Parathyroid adenoma (tissue), 2 donors: ENCODE measurements around the gene TCF4.

Experiments
- H2AFZ ChIP-seq: fragments of 300-600 bp; sonication (generic); one replicate; pipeline ENCODE4 v1.7.0; 2017; ENCODE audit warnings: antibody characterized with exemption, mild to moderate bottlenecking
- H3K27ac ChIP-seq: fragments of 300-600 bp; sonication (generic); one replicate; pipeline ENCODE4 v1.7.0; 2017
- H3K27me3 ChIP-seq: fragments of 300-600 bp; sonication (generic); one replicate; pipeline ENCODE4 v1.7.0; 2017; ENCODE audit warnings: low read length; ENCODE audit not compliant: control insufficient read depth, insufficient read depth
- H3K36me3 ChIP-seq: fragments of 300-600 bp; sonication (generic); one replicate; pipeline ENCODE4 v1.7.0; 2017; ENCODE audit warnings: low read length; ENCODE audit not compliant: control insufficient read depth, insufficient read depth
- H3K4me1 ChIP-seq: fragments of 300-600 bp; sonication (generic); one replicate; pipeline ENCODE4 v1.7.0; 2017; ENCODE audit warnings: control low read depth
- H3K4me2 ChIP-seq: fragments of 300-600 bp; sonication (generic); one replicate; pipeline ENCODE4 v1.7.0; 2017; ENCODE audit warnings: low read length
- H3K4me3 ChIP-seq: fragments of 300-600 bp; sonication (generic); one replicate; pipeline ENCODE4 v1.7.0; 2017; ENCODE audit warnings: low read depth, low read length
- H3K79me2 ChIP-seq: fragments of 300-600 bp; sonication (generic); one replicate; pipeline ENCODE4 v1.7.0; 2017; ENCODE audit warnings: control low read depth
- H3K9ac ChIP-seq: fragments of 300-600 bp; sonication (generic); one replicate; pipeline ENCODE4 v1.7.0; 2017; ENCODE audit warnings: mild to moderate bottlenecking
- H3K9me3 ChIP-seq: fragments of 300-600 bp; sonication (generic); one replicate; pipeline ENCODE4 v1.7.0; 2017; ENCODE audit warnings: low read length; ENCODE audit not compliant: control insufficient read depth
- CTCF ChIP-seq: fragments of 300-600 bp; sonication (generic); IDR thresholded peaks from one replicate; pipeline ENCODE4 v1.7.0; 2017; ENCODE audit warnings: antibody characterized with exemption, mild to moderate bottlenecking
- donor health status: primary hyperparathyroidism.

TCF4 gene

DNA sequence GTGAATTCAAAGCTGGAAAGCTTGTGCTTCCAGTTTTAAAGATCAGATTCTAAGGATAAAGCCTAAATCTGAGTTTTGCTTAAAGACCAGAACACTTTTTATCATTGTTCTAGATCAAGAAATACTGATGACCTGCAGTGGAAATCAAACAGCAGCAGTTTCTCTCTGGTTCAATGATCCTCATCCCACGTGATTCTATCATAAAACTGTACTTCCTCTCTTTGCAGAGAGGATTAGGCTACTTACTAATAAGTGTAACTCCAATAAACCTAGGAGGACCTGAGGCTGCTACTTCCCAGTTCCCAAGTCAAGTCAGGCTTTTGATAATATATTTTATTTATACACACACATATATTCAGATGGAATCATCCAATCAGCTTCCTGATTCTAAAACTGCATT, 81.9 kb downstream of the TCF4 start:
- no peak overlapping the region for H3K9ac ChIP-seq
- H3K27me3 ChIP-seq: no peaks in the 10 kb centered on the region
- peak overlapping the region; percentile 3 for H3K4me3 ChIP-seq
- peaks cover 20% of the 10 kb centered on the region for H3K4me1 ChIP-seq
- H2AFZ ChIP-seq: peak overlapping the region; percentile 63
- no peak for TF ChIP-seq CTCF
- H3K36me3 ChIP-seq: no peaks in the 10 kb centered on the region
- no peaks in the 10 kb centered on the region for H3K9me3 ChIP-seq
- no peaks in the 10 kb centered on the region for H3K79me2 ChIP-seq
- no peak overlapping the region for H3K4me2 ChIP-seq
- H3K27ac ChIP-seq: peak overlapping the region; percentile 40

DNA sequence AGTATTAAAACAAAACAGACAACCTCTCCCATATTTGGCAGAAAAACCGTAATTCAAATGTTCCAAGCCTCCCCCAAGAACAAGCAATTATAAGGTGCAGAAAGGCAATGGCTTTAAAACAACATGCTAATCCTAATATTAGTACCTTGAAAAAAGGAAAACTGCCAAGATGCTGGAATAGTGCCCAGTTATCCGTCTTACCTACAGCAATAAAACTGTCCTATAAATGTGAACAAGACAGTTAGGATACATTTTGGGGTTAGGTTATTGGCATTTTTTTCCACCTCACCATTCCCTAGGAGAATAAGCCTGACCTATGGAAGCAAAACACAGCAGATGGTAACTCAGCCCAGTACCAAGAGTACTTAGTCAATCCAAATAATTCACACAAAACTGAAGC, 83.2 kb downstream of the TCF4 start:
- no peaks in the 10 kb centered on the region for H3K79me2 ChIP-seq
- no peaks in the 10 kb centered on the region for H3K36me3 ChIP-seq
- no peak overlapping the region for H3K27ac ChIP-seq
- TF ChIP-seq CTCF: no peak
- H3K27me3 ChIP-seq: no peaks in the 10 kb centered on the region
- no peak overlapping the region for H3K4me2 ChIP-seq
- H3K9me3 ChIP-seq: no peaks in the 10 kb centered on the region
- H3K4me3 ChIP-seq: no peak overlapping the region
- no peak overlapping the region for H3K9ac ChIP-seq
- no peak overlapping the region for H2AFZ ChIP-seq
- H3K4me1 ChIP-seq: peaks cover 14% of the 10 kb centered on the region

- H3K4me1 ChIP-seq: peaks cover 5% of the 10 kb centered on the region
- H3K9ac ChIP-seq: no peak overlapping the region
- H3K27me3 ChIP-seq: no peaks in the 10 kb centered on the region
- no peak overlapping the region for H3K4me3 ChIP-seq
- H3K27ac ChIP-seq: no peak overlapping the region
- no peaks in the 10 kb centered on the region for H3K9me3 ChIP-seq
- H3K36me3 ChIP-seq: no peaks in the 10 kb centered on the region
- no peak overlapping the region for H3K4me2 ChIP-seq
- H2AFZ ChIP-seq: no peak overlapping the region
- TF ChIP-seq CTCF: no peak
- no peaks in the 10 kb centered on the region for H3K79me2 ChIP-seq
Measured at GRCh38 chr18:55503167-55503820, 84.7 kb downstream of the TCF4 start.

DNA sequence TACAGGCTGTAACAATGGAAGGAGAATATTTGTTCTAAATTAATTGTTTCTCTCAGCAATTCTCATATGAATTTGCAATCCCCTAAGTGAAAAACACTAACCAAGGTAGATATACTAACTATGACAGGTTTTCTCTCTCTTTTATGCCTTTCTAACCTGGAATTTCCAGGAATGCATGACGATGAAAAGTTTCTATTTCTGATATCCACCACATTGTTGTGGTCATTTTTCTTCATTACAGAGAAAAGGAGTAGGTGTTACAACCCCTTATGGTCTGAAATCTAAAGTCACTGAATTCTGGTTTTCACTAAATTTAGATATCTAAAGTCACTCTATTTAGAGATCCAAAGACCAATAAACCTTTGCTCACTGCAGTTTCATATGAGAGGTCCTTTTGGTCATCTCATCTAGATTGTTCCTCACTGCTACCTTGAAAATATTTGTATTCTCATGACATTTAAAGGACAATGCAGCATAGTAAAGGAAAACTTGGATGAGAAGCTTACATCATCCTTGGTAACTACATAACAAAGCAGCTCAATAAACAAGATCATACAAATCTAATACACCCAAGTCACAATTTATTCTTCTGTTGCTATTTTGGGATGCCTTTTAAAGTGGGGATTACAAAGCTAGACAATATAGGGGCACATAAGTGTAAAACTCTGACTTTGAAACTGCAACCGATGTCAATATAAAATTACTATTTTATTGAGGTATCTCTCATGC, 85.8 kb downstream of the TCF4 start:
- Histone ChIP-seq H3K9ac (no peak overlapping the region), H3K79me2 (no peaks in the 10 kb centered on the region), H3K4me2 (no peak overlapping the region), H3K9me3 (no peaks in the 10 kb centered on the region), H3K4me1 (peaks cover 3% of the 10 kb centered on the region), H3K4me3 (no peak overlapping the region), H3K27me3 (no peaks in the 10 kb centered on the region), H3K27ac (no peak overlapping the region), H3K36me3 (no peaks in the 10 kb centered on the region), H2AFZ (no peak overlapping the region)
- no peak for TF ChIP-seq CTCF

DNA sequence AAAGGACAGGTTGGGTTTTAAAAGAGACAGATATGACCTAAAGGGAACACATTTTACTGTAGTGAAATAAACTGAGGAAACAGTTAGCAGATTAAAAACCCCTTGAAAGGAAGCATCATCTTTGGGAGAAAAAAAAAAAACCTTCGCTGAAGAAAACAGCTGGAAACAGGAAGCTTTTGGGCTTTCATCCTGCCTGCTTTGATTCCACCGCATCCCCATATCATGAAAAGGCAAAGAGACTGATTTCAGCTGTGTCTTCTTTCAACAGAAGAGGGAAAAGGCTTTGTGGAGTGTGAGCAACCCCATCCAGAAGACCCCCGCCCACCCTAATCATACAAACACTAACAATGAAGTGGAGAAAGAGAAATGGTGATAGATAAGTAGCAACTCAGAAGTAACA, 86.4 kb downstream of the TCF4 start:
- Histone ChIP-seq H3K9me3 (no peaks in the 10 kb centered on the region), H2AFZ (no peak overlapping the region), H3K27me3 (no peaks in the 10 kb centered on the region), H3K4me1 (peaks cover 3% of the 10 kb centered on the region), H3K4me2 (no peak overlapping the region), H3K4me3 (no peak overlapping the region), H3K27ac (no peak overlapping the region), H3K9ac (no peak overlapping the region), H3K79me2 (no peaks in the 10 kb centered on the region), H3K36me3 (no peaks in the 10 kb centered on the region)
- no peak for TF ChIP-seq CTCF
